ENCODE results near the gene CADPS.

CADPS gene

DNA sequence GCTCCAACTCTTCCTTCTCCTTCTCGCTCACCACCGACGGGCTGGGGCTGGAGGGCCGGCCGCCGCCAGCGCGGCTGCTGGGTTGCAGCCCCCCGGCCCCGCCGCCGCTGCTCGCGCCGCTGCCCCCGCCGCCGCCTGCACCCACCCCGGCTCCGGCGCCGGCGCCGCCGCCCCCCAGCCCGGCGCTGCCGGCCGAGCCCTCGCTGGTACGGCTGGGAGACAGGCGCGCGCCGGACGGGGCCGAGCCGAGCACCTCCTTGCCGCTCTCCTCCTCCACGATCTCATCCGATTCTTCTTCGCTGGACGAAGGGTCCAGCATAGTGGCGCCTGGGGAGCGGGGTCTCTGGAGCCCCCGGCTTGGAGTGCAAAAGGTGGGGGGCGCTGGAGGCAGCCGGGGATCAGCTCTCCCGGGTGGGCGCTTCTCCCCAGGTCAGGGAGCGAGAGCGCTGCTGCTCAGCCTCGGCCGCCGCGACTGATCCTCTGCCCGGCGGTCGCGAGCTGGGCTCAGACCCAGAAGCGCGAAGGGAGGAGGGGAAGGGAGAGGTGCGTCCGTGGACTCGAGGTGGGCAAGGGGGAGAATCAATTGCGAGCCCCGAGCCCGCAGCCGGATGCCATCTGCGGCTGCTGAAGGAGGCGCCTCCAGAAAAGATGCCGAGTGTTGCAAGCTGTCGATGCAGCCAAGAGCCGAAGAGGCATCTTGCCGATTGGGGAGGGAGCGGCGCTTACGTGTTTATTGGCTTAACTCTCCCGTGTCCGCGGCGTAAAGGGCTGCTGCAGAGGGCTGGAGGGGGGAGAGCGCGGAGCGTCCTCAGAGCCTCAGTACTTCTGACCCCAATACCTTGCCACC, at the start of gene CADPS:
TSS of gene CADPS (minus strand) at position 706 of the 847 bp plus-strand sequence. CDS start at position 319, 387 bp downstream.
- Mint-ChIP-seq H3K27me3 (peaks cover 58% of the 10 kb centered on the region), H3K9me3 (peaks cover 3% of the 10 kb centered on the region), H3K4me3 (no peak within 1 kb of the TSS), H3K4me1 (ENCODE audit: low read depth) (no peaks in the 10 kb centered on the region), H3K27ac (no peak within 1 kb of the TSS), H3K36me3 (ENCODE audit: low read depth) (no peaks in the 10 kb centered on the region)
- no peak for DNase-seq

DNA sequence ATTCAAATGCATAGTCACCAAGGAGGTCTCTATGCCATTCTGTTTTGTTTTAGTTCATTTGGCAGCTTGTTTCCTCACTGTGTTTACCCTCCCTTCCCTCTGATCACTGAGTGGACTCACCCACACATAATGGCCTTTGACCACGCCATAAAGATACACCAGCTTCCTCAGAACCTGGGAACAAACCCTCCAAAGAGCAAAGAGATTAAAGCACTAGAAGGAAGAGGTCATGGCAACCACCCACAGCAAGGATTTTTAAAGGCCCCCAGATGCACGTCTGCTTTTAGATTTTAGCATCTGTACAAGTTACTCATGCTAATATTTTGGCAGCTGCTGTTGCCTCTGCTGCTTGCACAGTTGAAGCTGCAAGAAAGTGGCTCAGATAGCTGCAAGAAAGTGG, 47.9 kb upstream of the CADPS start:
- Mint-ChIP-seq H3K4me3 (no peak overlapping the region), H3K9me3 (no peaks in the 10 kb centered on the region), H3K27me3 (no peaks in the 10 kb centered on the region), H3K27ac (no peak overlapping the region), H3K36me3 (ENCODE audit: low read depth) (no peaks in the 10 kb centered on the region), H3K4me1 (ENCODE audit: low read depth) (no peaks in the 10 kb centered on the region)
- no peak for DNase-seq

DNA sequence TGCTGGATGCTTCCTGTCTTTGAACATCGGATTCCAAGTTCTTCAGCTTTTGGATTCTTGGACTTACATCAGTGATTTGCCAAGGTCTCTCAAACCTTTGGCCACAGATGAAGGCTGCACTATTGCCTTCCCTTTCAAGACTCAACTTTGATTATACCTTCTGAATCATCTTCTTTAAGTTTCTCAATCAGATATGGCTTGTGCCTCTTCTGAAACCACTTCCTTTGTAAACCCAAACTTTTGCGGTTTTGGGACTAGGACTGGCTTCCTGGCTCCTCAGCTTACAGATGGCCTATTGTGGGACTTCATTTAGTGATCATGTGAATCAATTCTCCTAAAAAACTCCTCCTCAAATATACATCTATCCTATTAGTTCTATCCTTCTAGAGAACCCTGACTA, 47.1 kb upstream of the CADPS start:
- Mint-ChIP-seq H3K4me1 (ENCODE audit: low read depth) (no peaks in the 10 kb centered on the region), H3K27me3 (no peaks in the 10 kb centered on the region), H3K36me3 (ENCODE audit: low read depth) (no peaks in the 10 kb centered on the region), H3K4me3 (no peak overlapping the region), H3K9me3 (no peaks in the 10 kb centered on the region), H3K27ac (no peak overlapping the region)
- DNase-seq: no peak

DNA sequence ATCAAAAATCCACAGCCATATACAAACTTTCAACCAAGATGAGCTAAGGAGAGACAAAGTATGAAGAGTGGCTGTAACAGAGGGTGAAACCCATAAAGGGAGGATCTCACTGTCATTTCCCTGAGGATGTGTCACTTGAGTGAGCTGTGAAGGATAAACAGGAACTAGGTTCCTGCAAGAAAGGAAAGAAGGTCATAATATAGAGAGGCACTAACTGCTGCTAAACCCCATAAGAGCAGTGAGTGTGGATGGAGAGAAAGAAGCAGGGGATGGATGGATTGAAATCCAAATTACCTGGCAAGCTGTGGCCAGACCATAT, 45.2 kb upstream of the CADPS start:
- Mint-ChIP-seq H3K4me3 (no peak overlapping the region), H3K36me3 (ENCODE audit: low read depth) (no peaks in the 10 kb centered on the region), H3K4me1 (ENCODE audit: low read depth) (no peaks in the 10 kb centered on the region), H3K9me3 (no peaks in the 10 kb centered on the region), H3K27ac (no peak overlapping the region), H3K27me3 (no peaks in the 10 kb centered on the region)
- DNase-seq: no peak

DNA sequence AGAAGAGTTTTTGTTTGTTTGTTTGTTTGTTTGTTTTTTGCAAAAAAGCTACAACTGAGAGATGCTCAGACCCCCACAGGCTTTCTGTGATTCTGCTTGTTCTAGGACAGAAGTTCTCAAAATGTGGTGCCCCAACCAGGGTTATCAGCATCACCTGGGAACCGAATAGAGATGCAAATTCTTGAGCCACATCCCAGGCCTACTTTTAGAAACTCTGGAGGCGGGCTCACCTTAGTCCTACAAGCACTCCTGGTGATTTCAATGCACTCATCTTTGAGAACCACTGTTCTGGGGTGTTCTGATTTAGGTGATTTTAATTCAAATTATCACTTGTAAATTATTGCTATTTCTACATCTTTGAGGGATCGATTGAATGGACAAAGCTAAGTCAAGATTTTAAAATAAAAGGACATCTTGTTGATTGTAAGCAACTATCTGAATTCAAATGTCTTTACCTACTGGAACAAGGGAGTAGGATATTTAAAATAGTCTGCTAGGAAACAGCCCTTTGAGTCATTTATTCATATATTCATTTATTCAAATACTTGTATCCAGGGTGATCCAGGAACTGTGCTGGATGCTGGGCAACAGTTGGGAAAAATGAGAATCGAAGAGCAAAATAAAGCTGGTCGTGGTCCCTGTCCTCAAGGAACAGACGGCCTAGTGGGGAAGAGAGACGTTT, 44.7 kb upstream of the CADPS start:
- DNase-seq: no peak
- H3K27me3 Mint-ChIP-seq: no peaks in the 10 kb centered on the region
- H3K36me3 Mint-ChIP-seq (ENCODE audit: low read depth): no peaks in the 10 kb centered on the region
- H3K27ac Mint-ChIP-seq: no peak overlapping the region
- H3K4me1 Mint-ChIP-seq (ENCODE audit: low read depth): no peaks in the 10 kb centered on the region
- H3K4me3 Mint-ChIP-seq: no peak overlapping the region
- H3K9me3 Mint-ChIP-seq: no peaks in the 10 kb centered on the region

DNA sequence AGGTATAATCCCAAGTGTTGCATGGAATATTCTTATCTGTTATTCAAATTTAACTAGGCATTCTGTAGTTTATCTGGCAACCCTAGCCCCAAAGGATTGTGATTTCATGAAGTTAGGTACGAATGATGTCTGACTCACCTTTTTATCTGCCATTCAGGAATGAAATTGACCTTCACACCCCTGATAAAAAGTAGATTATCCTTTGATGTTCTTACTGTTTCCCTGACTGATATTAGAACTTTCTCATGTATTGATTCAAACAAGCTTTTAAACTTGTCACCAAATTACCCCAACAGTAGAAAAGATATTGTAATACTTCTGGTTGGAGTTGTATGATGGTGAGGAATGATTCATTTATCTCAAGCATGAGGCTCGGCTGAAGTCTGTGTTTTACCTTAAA, 43.6 kb upstream of the CADPS start:
- H3K27me3 Mint-ChIP-seq: no peaks in the 10 kb centered on the region
- H3K27ac Mint-ChIP-seq: no peak overlapping the region
- DNase-seq: no peak
- H3K4me3 Mint-ChIP-seq: no peak overlapping the region
- no peaks in the 10 kb centered on the region for H3K36me3 Mint-ChIP-seq (ENCODE audit: low read depth)
- H3K9me3 Mint-ChIP-seq: peaks cover 2% of the 10 kb centered on the region
- H3K4me1 Mint-ChIP-seq (ENCODE audit: low read depth): no peaks in the 10 kb centered on the region

DNA sequence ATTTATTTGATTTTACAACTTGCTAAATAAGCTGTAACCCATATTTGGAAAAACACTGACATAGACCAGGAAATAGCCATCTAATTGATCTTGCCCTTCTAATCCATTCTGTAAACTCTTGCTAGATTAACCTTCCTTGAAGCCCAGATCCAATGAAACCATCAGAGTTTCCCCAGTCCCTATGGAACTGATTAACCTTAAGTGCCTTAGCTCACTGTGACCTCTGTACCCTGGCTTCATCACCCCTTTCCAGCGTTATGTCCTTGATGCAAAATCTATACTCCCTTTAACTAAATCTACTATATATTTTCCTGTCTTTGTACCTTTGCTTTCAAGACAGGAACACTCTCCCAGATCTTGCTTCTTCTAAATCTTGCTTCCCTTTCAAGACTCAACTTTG, 42.9 kb upstream of the CADPS start:
- no peak overlapping the region for H3K27ac Mint-ChIP-seq
- no peaks in the 10 kb centered on the region for H3K36me3 Mint-ChIP-seq (ENCODE audit: low read depth)
- peaks cover 2% of the 10 kb centered on the region for H3K9me3 Mint-ChIP-seq
- H3K4me3 Mint-ChIP-seq: no peak overlapping the region
- DNase-seq: no peak
- H3K4me1 Mint-ChIP-seq (ENCODE audit: low read depth): no peaks in the 10 kb centered on the region
- H3K27me3 Mint-ChIP-seq: no peaks in the 10 kb centered on the region

DNA sequence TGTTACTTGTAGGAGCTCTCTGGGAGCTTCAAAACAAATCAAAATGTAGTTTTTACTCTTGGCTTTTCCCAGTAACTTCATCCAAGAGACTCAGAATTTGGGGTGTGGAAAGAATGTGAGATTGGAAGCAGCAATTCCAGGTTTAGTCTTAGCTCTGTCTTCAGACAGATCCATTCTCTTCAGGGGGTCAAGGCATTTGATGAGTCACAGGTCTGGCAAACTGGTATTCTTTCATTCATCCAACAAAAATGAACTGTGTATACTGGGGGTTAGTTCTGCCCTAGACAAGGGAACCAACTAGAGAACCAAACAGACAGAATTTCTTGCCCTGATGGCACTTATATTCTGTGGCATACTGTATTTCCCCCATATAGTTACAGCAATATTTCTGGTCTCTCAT, 36.3 kb upstream of the CADPS start:
- H3K27ac Mint-ChIP-seq: no peak overlapping the region

DNA sequence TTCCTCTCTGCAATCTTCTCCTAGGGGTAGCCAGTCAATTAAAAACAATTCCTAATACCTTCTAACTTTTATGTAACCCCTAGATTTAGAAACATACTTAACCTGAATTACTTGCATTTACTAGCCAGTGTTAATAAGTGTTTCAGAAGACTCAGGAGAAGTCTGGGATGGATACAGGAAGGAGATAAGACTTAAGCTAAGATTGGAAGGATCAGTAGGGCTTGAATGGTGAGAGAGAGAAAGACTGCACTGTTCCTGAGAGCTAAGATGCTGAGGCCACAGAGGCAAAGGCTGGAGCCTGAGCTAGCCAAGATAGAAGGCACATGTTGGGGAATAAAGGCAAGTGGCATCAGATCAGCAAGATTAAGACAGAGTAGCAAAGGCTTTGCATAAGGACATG, 30.1 kb upstream of the CADPS start:
- Mint-ChIP-seq H3K36me3 (ENCODE audit: low read depth) (no peaks in the 10 kb centered on the region), H3K27ac (no peak overlapping the region), H3K9me3 (peaks cover 2% of the 10 kb centered on the region), H3K4me3 (no peak overlapping the region), H3K27me3 (peaks cover 2% of the 10 kb centered on the region), H3K4me1 (ENCODE audit: low read depth) (no peaks in the 10 kb centered on the region)
- DNase-seq: no peak

More for the DNA sequence above, 36.3 kb upstream of the CADPS start:
- no peak for DNase-seq
- peaks cover 5% of the 10 kb centered on the region for H3K9me3 Mint-ChIP-seq
- no peaks in the 10 kb centered on the region for H3K4me1 Mint-ChIP-seq (ENCODE audit: low read depth)
- no peaks in the 10 kb centered on the region for H3K27me3 Mint-ChIP-seq
- H3K36me3 Mint-ChIP-seq (ENCODE audit: low read depth): no peaks in the 10 kb centered on the region
- no peak overlapping the region for H3K4me3 Mint-ChIP-seq

DNA sequence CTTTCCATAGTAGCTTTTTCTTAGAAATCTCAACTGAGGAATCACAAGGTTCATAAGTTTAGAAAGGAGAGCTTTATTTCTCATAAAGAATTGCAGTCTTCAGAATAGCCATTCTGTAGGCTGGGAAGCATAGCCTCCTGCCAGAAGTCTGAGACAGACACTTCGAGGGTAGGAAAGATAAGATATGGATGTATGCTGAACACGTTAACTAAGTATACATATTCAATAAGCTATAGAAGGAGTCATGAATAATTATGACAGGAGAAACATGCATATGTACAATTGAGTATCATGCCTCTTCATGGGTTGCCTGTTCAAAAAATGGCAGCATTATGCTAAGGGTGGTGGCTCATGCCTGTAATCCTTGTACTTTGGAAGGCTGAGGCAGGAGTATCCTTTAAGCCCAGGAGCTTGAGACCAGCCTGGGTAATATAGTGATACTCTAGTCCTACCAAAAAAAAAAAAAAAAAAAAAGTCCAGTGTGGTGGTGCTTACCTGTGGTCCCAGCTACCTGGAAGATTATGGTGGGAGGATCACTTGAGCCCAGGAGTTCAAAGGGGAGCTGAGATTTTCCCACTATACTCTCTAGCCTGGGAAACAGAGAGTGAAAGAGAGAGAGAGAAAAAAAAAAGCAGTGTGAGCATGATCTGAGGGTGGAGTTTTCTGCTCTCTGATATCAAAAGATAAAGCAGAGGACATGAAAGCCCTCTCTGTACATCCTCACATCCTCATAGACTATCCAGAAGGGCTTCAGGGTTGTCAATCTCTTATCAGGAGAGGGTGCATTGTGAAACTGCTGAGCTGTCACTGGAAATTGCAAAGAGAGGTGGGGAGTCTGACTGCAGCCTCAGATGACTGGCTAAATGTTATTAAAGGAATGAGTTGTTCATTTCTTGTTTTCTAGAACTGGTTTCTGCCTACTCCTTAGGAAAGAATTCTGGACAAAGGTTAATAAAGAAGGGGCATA, 23.6 kb upstream of the CADPS start:
- H3K9me3 Mint-ChIP-seq: peaks cover 2% of the 10 kb centered on the region
- no peaks in the 10 kb centered on the region for H3K27me3 Mint-ChIP-seq
- DNase-seq: no peak
- no peak overlapping the region for H3K4me3 Mint-ChIP-seq
- H3K36me3 Mint-ChIP-seq (ENCODE audit: low read depth): no peaks in the 10 kb centered on the region
- no peaks in the 10 kb centered on the region for H3K4me1 Mint-ChIP-seq (ENCODE audit: low read depth)
- no peak overlapping the region for H3K27ac Mint-ChIP-seq

DNA sequence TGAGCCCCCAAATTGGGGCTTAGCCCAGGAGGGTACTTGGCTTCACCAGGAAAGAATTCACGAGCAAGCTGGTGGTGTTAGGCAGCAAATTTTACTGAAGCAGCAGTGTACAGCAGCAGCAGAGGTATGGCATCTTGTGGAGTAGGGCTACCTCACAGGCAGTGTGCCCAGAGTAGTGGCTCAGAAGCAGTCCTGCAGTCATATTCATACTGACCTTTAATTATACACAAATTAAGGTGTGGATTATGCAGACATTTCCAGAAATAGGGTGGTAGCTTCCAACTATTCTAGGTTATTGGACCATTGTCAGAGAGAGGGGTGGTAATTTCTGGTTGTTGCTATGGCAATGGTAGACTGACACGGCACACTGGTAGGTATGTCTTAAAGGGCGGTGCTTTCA, 20.7 kb upstream of the CADPS start:
- Mint-ChIP-seq H3K36me3 (ENCODE audit: low read depth) (no peaks in the 10 kb centered on the region), H3K9me3 (peaks cover 2% of the 10 kb centered on the region), H3K4me3 (no peak overlapping the region), H3K4me1 (ENCODE audit: low read depth) (no peaks in the 10 kb centered on the region), H3K27me3 (no peaks in the 10 kb centered on the region), H3K27ac (no peak overlapping the region)
- DNase-seq: no peak

DNA sequence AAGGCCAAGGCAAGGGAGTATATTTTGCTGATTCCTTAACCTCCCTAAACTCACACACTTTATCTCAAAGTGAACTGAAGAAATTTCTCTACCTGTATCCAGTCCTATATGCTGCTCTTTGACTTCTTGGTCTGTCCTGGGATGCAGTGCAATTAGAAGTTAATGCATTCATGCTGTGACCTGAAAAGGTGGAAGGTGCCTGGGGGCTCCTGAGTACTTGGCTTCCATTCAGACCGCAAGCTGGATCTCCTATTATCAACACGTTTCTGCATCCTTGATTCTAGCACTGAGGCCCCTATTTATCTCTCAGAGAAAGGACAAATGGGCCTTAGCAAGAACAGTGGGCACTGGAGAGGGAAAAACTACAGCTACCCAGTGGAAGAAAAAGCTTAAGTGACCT, 17.7 kb upstream of the CADPS start:
- Mint-ChIP-seq H3K4me1 (ENCODE audit: low read depth) (no peaks in the 10 kb centered on the region), H3K27me3 (no peaks in the 10 kb centered on the region), H3K36me3 (ENCODE audit: low read depth) (no peaks in the 10 kb centered on the region), H3K27ac (no peak overlapping the region), H3K4me3 (no peak overlapping the region), H3K9me3 (peaks cover 5% of the 10 kb centered on the region)
- DNase-seq: no peak

DNA sequence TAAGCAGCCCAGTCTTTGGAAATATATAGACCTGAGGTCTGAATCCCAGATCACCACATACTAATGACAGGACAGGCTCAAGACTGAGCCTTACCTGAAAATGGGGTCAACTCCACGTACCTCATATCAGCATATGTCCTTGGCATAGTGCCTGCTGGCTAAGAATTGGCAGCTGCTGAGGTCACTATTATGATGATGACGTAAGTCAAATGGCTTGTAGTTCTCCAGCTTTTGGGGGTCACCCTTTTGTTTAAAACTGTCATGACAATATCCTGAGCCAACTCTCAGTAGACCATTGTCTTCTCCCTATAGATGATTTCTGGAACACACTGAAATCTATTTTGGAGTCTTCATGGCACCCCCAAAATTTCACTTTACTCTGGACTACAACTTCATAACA, 16.8 kb upstream of the CADPS start:
- H3K27ac Mint-ChIP-seq: no peak overlapping the region
- DNase-seq: no peak
- peaks cover 5% of the 10 kb centered on the region for H3K9me3 Mint-ChIP-seq
- no peaks in the 10 kb centered on the region for H3K4me1 Mint-ChIP-seq (ENCODE audit: low read depth)
- no peak overlapping the region for H3K4me3 Mint-ChIP-seq
- no peaks in the 10 kb centered on the region for H3K36me3 Mint-ChIP-seq (ENCODE audit: low read depth)
- H3K27me3 Mint-ChIP-seq: no peaks in the 10 kb centered on the region

DNA sequence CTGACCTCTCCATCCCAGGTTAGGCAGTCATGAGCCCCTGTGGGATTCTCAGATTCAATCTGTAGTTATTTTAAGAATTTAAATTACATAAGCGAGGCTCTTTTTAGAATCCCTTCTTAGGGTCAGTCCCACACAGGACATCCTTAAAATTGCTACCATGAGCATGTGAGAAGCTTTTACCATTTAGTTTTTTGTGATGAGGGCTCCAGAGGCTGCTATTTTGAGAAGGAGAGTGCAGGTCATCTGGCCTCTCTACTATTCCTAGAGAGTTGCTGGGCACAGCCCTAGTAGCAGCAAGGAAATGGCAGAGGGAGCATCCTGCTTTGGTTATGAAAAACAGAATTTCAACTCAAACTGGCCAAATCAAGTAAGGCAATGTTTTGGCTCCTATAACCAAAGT, 13.6 kb upstream of the CADPS start:
- no peak for DNase-seq
- peaks cover 3% of the 10 kb centered on the region for H3K9me3 Mint-ChIP-seq
- no peak overlapping the region for H3K4me3 Mint-ChIP-seq
- no peaks in the 10 kb centered on the region for H3K27me3 Mint-ChIP-seq
- no peaks in the 10 kb centered on the region for H3K36me3 Mint-ChIP-seq (ENCODE audit: low read depth)
- no peak overlapping the region for H3K27ac Mint-ChIP-seq
- H3K4me1 Mint-ChIP-seq (ENCODE audit: low read depth): no peaks in the 10 kb centered on the region
